AG04450 (cell line): ENCODE data around the gene MAP2K5. TPM values are rescaled to one million over a fixed set of nuclear protein-coding genes. Genes with fewer than 3 reads are reported as not detected.

Experiments
- CTCF ChIA-PET: fragments of 300-600, 350-600 bp; formaldehyde crosslinking; extraction: SDS; loops from one replicate; lab custom pipeline; 2022; ENCODE audit warnings: antibody characterized with exemption, inconsistent platforms; lab: Charles Lee
- POLR2A ChIA-PET: fragments of 350-600 bp; formaldehyde crosslinking; extraction: SDS; loops from one replicate; lab custom pipeline; 2021; ENCODE audit warnings: antibody characterized with exemption, inconsistent platforms; lab: Yijun Ruan, JAX
- DNase-seq: peaks from one replicate; pipeline ENCODE4 v3.0.0-alpha.2; 2011; ENCODE audit warnings: low read depth, low spot score
- H3K27ac ChIP-seq: one replicate; pipeline ENCODE4 v1.5.1; 2012; ENCODE audit warnings: low read depth, low read length, control low read depth
- H3K27me3 ChIP-seq: one replicate; pipeline ENCODE4 v1.6.0; 2012; ENCODE audit warnings: low read length; ENCODE audit not compliant: control insufficient read depth, insufficient read depth
- H3K4me3 ChIP-seq: 2 replicates; pipeline ENCODE4 v1.5.1; 2011; ENCODE audit warnings: mild to moderate bottlenecking, low read depth, low read length, control low read depth
- H3K9me3 ChIP-seq: 2 replicates; pipeline ENCODE4 v1.5.1; 2012; ENCODE audit warnings: low read length; ENCODE audit not compliant: control insufficient read depth, insufficient read depth
- CTCF ChIP-seq: IDR thresholded peaks from 2 replicates; pipeline ENCODE4 v1.5.1; 2011; ENCODE audit warnings: low read depth, low read length, control low read depth, inconsistent platforms
- polyA plus RNA-seq: library from polyadenylated mRNA; depleted of rRNA; stranded (reverse); fragments of >200 nt; gene quantifications from 2 replicates; pipeline ENCODE4 v1.2.3, GENCODE V29; 2011

The MAP2K5 gene
- polyA plus RNA-seq, 1 experiment: 5.4 TPM

GRCh38 chr15:67820122-67820991 is 277.9 kb downstream of the MAP2K5 start:
- no peak for DNase-seq
- Histone ChIP-seq H3K27me3 (peaks cover 86% of the 10 kb centered on the region), H3K4me3 (no peak overlapping the region), H3K9me3 (peaks cover 14% of the 10 kb centered on the region; the same call in 1 of the 2 replicates), H3K27ac (no peak overlapping the region)
- POLR2A ChIA-PET: no interaction called here
- CTCF ChIA-PET: no interaction called here
- TF ChIP-seq CTCF: no peak

- Histone ChIP-seq H3K27me3 (peaks cover 87% of the 10 kb centered on the region), H3K4me3 (no peak overlapping the region), H3K27ac (no peak overlapping the region), H3K9me3 (peaks cover 21% of the 10 kb centered on the region; the same call in 1 of the 2 replicates)
- POLR2A ChIA-PET: no interaction called here
- TF ChIP-seq CTCF: no peak
- DNase-seq: no peak
- CTCF ChIA-PET: no interaction called here
These were observed 278.7 kb downstream of the MAP2K5 start for GRCh38 chr15:67820992-67821783.

GRCh38 chr15:67821784-67822440 is 279.4 kb downstream of the MAP2K5 start:
- ChIA-PET POLR2A (no interaction called here), CTCF (no interaction called here)
- no peak overlapping the region for H3K27ac ChIP-seq
- no peak for DNase-seq
- peaks cover 24% of the 10 kb centered on the region; the same call in 1 of the 2 replicates for H3K9me3 ChIP-seq
- H3K27me3 ChIP-seq: peaks cover 91% of the 10 kb centered on the region
- no peak for TF ChIP-seq CTCF
- no peak overlapping the region for H3K4me3 ChIP-seq

- POLR2A ChIA-PET: no interaction called here
- Histone ChIP-seq H3K9me3 (peaks cover 24% of the 10 kb centered on the region; the same call in 1 of the 2 replicates), H3K27ac (no peak overlapping the region), H3K27me3 (peaks cover 87% of the 10 kb centered on the region), H3K4me3 (no peak overlapping the region)
- no peak for TF ChIP-seq CTCF
- no peak for DNase-seq
- CTCF ChIA-PET: no interaction called here
These were observed 280.2 kb downstream of the MAP2K5 start for GRCh38 chr15:67822537-67823313.
